Osteocyte (in vitro differentiated cells): ENCODE measurements around the gene DNAJB12. TPM values are rescaled to one million over a fixed set of nuclear protein-coding genes. Genes with fewer than 3 reads are reported as not detected.
A peak's percentile ranks its signal among the peaks of the same experiment; 100 is the strongest.
"Not testable (repeated sequence)": the region's sequence is repeated elsewhere in the genome, so short reads cannot be mapped to it uniquely, and the experiment has no call there.

Experiments used
- DNase-seq: peaks from one replicate; pipeline ENCODE4 v3.0.0; 2021; ENCODE audit warnings: mixed read lengths; ENCODE audit not compliant: unreplicated experiment; ENCODE audit errors: extremely low spot score
- H3K27ac Mint-ChIP-seq: one replicate; pipeline ENCODE4 v1.8.0; 2021; ENCODE audit warnings: mild to moderate bottlenecking, mixed read lengths; ENCODE audit not compliant: unreplicated experiment
- H3K27me3 Mint-ChIP-seq: one replicate; pipeline ENCODE4 v1.8.0; 2021; ENCODE audit warnings: mixed read lengths; ENCODE audit not compliant: unreplicated experiment
- H3K36me3 Mint-ChIP-seq: one replicate; pipeline ENCODE4 v1.8.0; 2021; ENCODE audit warnings: mixed read lengths; ENCODE audit not compliant: unreplicated experiment
- H3K4me1 Mint-ChIP-seq: one replicate; pipeline ENCODE4 v1.8.0; 2021; ENCODE audit warnings: mixed read lengths; ENCODE audit not compliant: unreplicated experiment
- H3K4me3 Mint-ChIP-seq: one replicate; pipeline ENCODE4 v1.8.0; 2021; ENCODE audit warnings: mild to moderate bottlenecking, moderate library complexity, mixed read lengths; ENCODE audit not compliant: unreplicated experiment
- H3K9me3 Mint-ChIP-seq: one replicate; pipeline ENCODE4 v1.8.0; 2021; ENCODE audit warnings: mixed read lengths; ENCODE audit not compliant: unreplicated experiment
- CTCF ChIP-seq: fragments of 200-600 bp; sonication (generic); IDR thresholded peaks from 2 replicates; pipeline ENCODE4 v1.5.0; 2021; ENCODE audit warnings: antibody characterized with exemption, mild to moderate bottlenecking, moderate library complexity
- long read RNA-seq: library from polyadenylated mRNA; unstranded; transcript quantifications from one replicate; pipeline ENCODE4 v2.0.0, GENCODE V29; 2021
- total RNA-seq: library from RNA; stranded (reverse); gene quantifications from 2 replicates; pipeline ENCODE4 v1.2.1, GENCODE V29; 2021

DNAJB12 gene
- 42.4 and 43.0 TPM in 2 replicates for total RNA-seq
- long read RNA-seq, full-length matches to known transcripts = 60 of 129 reads
- long read RNA-seq, partial matches to known transcripts = 13 of 129 reads
- long read RNA-seq, other reads (novel, unspliced or antisense) = 56 of 129 reads

GRCh38 chr10:72354356-72355213, at the start of gene DNAJB12:
TSS of gene DNAJB12 (minus strand) at chr10:72354919. CDS start at chr10:72354897, 22 bp downstream.
- H3K36me3 Mint-ChIP-seq = peaks cover 10% of the 10 kb centered on the region
- DNase-seq = peak; percentile 97
- peaks cover 29% of the 10 kb centered on the region for H3K4me1 Mint-ChIP-seq
- no peaks in the 10 kb centered on the region for H3K9me3 Mint-ChIP-seq
- H3K4me3 Mint-ChIP-seq = peak within 1 kb of the TSS; percentile 99
- H3K27ac Mint-ChIP-seq = peak within 1 kb of the TSS; percentile 100
- H3K27me3 Mint-ChIP-seq = no peaks in the 10 kb centered on the region
- TF ChIP-seq CTCF = no peak

DNA sequence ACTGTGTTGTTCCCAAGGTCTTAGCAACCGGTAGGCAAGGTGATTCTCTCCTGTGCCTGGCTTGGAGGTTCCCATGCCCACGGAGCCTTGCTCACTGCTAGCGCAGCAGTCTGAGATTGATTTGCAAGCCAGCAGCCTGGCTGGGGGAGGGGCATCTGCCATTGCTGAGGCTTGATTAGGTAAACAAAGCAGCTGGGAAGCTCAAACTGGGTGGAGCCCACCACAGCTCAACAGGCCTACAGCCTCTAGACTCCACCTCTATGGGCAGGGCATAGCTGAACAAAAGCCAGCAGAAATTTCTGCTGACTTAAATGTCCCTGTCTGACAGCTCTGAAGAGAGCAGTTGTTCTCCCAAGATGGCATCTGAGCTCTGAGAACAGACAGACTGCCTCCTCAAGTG, 40.9 kb upstream of the DNAJB12 start:
- not testable (repeated sequence) for DNase-seq, H3K4me1 Mint-ChIP-seq, H3K4me3 Mint-ChIP-seq, H3K27me3 Mint-ChIP-seq, H3K27ac Mint-ChIP-seq
- peaks cover 25% of the 10 kb centered on the region for H3K36me3 Mint-ChIP-seq
- peaks cover 14% of the 10 kb centered on the region for H3K9me3 Mint-ChIP-seq

GRCh38 chr10:72392571-72392970, 37.9 kb upstream of the DNAJB12 start:
- Mint-ChIP-seq H3K27me3 (no peaks in the 10 kb centered on the region), H3K4me1 (no peaks in the 10 kb centered on the region), H3K9me3 (peaks cover 4% of the 10 kb centered on the region), H3K36me3 (peaks cover 24% of the 10 kb centered on the region), H3K4me3 (no peak overlapping the region), H3K27ac (no peak overlapping the region)
- no peak for TF ChIP-seq CTCF
- DNase-seq = no peak

DNA sequence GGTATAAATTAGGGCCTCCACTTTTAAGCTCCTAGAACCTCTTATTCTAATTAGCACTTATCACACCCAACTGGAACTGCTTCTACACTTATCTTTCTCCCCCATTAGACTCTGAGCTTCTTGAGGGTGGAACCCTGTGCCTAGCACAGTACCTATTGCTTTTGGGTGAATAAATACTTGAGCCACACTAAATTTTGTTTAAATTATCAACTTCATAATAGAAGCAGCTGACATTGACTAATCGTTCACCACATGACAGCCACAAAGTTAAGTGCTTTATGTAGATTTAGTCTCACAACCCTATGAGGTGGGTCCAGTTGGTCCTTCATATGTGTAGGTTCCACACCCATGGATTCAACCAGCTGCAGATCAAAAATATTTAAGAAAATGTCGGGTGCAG, 36.0 kb upstream of the DNAJB12 start:
- TF ChIP-seq CTCF = no peak
- peaks cover 15% of the 10 kb centered on the region for H3K36me3 Mint-ChIP-seq
- no peaks in the 10 kb centered on the region for H3K27me3 Mint-ChIP-seq
- no peaks in the 10 kb centered on the region for H3K9me3 Mint-ChIP-seq
- H3K4me1 Mint-ChIP-seq = no peaks in the 10 kb centered on the region
- H3K4me3 Mint-ChIP-seq = no peak overlapping the region
- no peak for DNase-seq
- H3K27ac Mint-ChIP-seq = no peak overlapping the region

DNA sequence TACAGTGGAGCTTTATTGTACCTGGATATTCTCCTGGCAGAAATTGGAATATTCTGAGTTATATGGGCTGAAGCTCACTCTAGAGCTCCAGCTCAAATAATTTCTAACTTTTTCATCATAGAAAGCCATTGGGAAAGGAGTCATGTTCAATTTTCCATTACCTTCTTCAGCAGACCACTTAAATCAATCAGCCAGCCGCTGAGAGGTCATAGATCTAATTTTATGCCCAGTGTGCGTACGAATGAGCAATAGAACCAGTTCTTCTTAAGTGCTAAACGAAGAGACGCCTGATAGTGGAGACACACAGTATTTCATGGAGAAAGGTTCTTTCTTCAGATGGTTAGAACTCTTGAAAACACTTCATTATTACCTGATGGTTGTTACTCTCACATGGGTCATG, 35.0 kb upstream of the DNAJB12 start:
- no peak overlapping the region for H3K4me3 Mint-ChIP-seq
- no peak overlapping the region for H3K27ac Mint-ChIP-seq
- peaks cover 12% of the 10 kb centered on the region for H3K36me3 Mint-ChIP-seq
- DNase-seq = no peak
- no peaks in the 10 kb centered on the region for H3K4me1 Mint-ChIP-seq
- H3K27me3 Mint-ChIP-seq = no peaks in the 10 kb centered on the region
- TF ChIP-seq CTCF = no peak
- no peaks in the 10 kb centered on the region for H3K9me3 Mint-ChIP-seq
